ENCODE measurements around the gene METTL9.
"Not testable (repeated sequence)": the region's sequence is repeated elsewhere in the genome, so short reads cannot be mapped to it uniquely, and the experiment has no call there.

Gene METTL9

DNA sequence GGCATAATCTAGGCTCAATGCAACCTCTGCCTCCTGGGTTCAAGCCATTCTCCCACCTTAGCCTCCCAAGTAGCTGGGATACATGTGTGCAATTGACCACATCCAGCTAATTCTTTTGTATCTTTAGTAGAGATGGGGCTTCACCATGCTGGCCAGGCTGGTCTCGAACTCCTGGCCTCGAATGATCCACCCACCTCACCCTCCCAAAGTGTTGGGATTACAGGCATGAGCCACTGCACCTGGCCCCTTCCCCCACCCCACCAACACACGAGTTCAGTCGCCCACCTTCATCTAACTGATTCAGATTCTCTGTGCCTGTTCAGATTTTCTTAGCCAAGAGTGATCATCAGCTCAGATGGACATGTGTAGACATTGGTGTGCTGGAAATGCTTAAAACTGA lies 25.0 kb upstream of the METTL9 start:
- no peak for DNase-seq

GRCh38 chr16:21576323-21576722 lies 23.1 kb upstream of the METTL9 start:
- DNase-seq, result not testable (repeated sequence)

DNA sequence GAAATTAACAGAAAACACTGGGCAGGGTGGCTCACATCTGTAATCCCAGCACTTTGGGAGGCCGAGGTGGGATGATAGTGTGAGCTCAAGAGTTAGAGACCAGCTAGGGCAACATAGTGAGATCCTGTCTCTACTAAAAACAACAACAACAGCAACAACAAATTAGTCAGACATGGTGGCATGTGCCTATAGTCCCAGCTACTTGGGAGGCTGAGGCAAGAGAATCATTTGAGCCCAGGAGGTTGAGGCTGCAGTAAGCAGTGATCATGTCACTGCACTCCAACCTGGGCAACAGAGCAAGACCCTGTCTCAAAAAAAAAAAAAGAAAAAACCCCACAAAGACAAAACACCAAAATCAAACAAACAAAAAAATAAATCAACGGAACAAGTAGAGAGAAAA lies 21.9 kb upstream of the METTL9 start:
- not testable (repeated sequence) for DNase-seq

DNA sequence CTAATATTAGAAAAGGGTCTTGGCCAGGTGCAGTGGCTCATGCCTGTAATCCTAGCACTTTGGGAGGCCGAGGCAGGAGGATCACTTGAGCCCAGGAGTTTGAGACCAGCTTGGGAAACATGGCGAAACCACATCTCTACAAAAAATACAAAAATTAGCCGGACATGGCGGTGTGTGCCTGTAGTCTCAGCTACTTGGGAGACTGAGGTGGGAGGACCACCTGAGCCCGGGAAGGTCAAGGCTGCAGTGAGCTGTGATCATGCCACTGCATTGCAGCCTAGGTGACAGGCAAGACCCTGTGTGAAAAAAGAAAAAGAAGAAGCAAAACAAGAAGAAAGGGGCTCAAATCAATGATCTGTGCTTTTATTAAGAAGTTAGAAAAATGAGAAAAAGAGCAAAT lies 21.1 kb upstream of the METTL9 start:
- DNase-seq, result not testable (repeated sequence)

- not testable (repeated sequence) for DNase-seq
These were observed 19.2 kb upstream of the METTL9 start for GRCh38 chr16:21580131-21580530.

DNA sequence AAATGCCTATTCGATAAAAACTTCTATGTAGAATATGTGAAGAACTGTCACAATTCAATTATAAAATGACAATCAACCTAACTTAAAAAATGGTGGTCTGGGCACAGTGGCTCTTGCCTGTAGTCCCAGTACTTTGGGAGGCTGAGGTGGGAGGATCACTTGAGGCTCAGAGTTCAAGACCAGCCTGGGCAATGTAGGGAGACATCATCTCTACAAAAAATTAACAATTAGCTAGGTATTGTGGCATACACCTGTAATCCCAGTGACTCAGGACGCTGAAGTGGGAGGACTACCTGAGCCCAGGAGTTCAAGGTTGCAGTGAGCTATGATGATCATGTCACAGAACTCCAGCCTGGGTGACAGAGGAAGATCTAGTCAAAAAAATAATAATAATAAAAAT lies 18.6 kb upstream of the METTL9 start:
- no peak for DNase-seq

DNA sequence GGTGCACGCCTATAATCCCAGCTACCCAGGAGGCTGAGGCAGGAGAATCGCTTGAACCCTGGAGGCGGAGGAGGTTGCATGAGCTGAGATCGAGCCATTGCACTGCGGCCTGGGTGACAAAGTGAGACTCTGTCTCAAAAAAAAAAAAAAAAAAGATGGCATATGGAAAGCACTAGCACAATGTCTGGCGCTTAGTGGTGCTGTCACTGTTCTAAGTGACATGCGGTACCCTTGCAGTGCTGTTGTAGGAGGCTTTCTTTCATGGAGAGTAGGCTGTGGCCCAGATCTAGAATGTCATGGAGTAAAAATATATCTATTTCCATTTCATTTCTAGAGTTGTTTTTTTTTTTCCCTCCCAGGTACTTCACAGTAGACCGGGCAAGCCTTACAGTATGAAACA lies 14.6 kb upstream of the METTL9 start:
- DNase-seq, result no peak

DNA sequence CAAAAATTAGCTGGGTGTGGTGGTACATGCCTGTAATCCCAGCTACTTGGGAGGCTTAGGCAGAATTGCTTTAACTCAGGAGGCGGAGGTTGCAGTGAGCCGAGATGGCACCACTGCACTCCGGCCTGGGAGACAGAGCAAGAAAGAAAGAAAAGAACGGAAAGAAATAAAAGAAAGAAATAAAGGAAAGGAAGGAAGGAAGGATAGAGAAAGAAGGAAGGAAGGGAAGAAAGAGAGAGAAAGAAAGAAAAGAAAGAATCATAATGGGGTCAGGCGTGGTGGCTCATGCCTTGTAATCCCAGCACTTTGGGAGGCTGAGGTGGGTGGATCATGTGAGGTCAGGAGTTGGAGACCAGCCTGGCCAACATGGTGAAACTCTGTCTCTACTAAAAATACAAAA lies 10.8 kb upstream of the METTL9 start:
- not testable (repeated sequence) for DNase-seq

GRCh38 chr16:21589551-21589950 lies 9.8 kb upstream of the METTL9 start:
- no peak for DNase-seq

GRCh38 chr16:21590287-21590686 lies 9.1 kb upstream of the METTL9 start:
- DNase-seq, result no peak

GRCh38 chr16:21590796-21591195 lies 8.6 kb upstream of the METTL9 start:
- DNase-seq, result no peak

DNA sequence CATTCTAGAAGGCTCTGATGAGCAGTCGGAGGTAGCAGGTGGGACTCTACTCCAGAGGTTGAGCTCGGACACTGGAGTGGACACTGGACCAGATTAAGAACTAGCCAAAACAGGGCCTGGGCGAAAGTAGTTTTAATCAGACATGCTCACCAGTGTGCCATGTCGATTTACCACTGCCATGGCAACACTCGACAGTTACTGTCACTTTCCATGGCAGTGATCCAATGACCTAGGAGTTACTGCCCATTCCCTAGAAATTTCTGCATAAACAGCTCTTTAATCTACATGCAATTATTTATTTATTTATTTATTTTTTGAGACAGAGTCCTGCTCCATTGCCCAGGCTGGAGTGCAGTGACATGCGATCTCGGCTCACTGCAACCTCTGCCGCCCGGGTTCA lies 7.2 kb upstream of the METTL9 start:
- DNase-seq, result no peak

- no peak for DNase-seq
These were observed 5.7 kb upstream of the METTL9 start for GRCh38 chr16:21593530-21594289.

GRCh38 chr16:21597561-21598030 lies 1.8 kb upstream of the METTL9 start:
- no peak for DNase-seq

GRCh38 chr16:21598206-21598605 lies 1.2 kb upstream of the METTL9 start:
- DNase-seq, result no peak

DNA sequence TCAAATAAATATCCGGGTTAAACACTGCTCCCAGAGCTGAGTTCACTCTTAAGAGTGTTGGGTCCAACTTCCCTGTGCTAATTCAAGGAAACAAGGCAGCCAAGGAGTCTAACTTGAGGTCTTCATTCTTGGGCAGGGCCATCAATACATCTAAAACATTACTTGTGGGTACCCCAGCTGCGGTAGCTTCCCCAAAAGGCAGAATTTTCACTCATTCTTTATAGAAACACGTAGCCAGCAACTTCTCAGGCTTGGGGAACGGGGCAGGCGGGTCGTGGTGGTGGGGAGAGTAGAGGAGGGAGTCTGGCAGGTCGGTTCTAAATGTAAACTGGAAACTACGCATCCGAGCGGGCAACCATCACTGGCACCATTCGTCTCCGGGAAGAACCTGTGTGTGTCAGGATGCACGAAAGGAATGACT lies 666 bp upstream of the METTL9 start:
- DNase-seq, result peak in 1 of 2 donors; percentile 11

DNA sequence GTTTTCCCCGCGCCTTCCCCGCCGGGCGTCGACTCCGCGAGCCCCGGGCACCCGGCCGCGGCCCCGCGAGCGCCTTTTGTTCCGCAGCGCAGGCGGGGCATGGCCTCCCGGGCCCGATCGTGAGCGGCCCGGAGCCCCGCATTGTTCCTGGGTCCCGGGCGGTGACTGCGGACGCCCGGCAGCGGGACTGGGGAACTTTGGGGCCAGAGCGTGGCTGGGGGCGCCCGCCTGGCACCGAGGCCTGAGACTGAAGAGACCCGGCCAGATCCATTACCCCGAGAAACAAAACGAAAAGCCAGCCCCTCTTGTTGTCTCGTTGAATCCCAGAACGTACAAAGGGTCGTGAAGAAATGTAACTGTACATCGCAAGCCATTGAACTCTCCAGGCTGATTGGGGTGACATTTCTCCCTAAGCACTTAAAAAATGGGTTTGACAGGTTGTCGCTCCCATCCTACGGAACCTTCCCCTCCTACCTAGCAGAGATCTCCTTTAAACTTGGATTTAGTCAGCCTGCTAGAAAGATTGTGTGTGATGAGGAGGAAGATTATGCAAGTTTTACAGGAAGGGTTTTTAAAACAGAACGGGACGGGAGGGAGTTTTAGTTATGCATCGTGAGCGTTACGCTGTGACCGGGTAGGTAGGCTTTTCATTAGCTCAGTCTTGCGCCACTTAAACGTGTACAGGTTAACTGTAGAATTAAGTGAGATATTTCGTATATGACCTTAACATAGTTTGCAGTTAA lies 825 bp downstream of the METTL9 start:
- no peak for DNase-seq

DNA sequence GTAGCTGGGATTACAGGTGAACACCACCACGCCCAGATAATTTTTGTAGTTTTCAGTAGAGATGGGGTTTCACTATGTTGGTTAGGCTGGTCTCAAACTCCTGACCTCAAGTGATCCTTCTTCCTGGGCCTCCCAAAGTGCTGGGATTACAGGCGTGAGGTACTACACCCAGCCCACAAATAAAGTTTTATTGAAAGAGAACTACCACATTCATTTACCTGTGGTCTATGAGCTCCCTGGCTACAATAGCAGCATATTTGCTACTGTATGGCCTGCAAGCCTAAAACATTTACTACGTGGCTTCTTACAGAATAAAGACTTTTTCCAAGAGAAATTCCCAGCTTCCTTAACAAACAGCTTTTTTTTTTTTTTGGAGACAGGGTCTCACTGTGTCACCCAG lies 3.4 kb downstream of the METTL9 start:
- no peak for DNase-seq

GRCh38 chr16:21603928-21604327 lies 4.6 kb downstream of the METTL9 start:
- DNase-seq, result no peak

DNA sequence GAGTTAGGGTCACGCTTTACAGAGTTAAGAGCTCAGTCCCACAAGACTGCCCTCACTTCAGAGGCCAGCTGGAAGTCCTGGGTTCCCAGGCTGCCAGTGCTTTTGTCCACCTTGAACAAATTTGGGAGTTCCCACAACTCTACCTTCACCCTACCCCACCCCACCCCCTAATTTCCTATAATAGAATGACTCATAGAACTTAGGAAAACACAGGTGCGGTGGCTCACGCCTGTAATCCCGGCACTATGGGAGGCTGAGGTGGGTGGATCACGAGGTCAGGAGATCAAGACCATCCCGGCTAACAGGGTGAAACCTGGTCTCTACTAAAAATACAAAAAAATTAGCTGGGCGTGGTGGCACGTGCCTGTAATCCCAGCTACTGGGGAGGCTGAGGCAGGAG lies 6.5 kb downstream of the METTL9 start:
- DNase-seq, result not testable (repeated sequence)

GRCh38 chr16:21608639-21609328 lies 9.4 kb downstream of the METTL9 start:
- no peak for DNase-seq

- DNase-seq, result no peak
These were observed 10.7 kb downstream of the METTL9 start for GRCh38 chr16:21610006-21610544.

DNA sequence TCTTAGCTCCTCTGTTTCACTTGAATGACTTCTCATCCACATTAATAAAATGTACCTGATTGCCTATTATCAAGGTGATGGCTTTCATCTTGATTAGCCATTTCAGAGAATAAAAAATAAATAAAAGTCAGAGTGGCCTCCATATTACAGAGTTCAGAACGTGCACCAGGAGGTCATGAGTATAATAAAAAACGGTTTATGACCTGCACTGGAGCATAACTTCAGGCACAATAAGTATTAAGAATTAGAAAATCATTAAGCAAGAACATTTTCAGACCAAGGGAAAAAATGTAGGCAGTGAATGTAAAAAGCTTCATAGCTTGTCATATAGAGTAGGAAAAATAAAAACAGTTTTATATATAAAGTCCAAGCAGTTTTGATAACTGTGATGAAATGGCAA lies 11.4 kb downstream of the METTL9 start:
- DNase-seq, result no peak

DNA sequence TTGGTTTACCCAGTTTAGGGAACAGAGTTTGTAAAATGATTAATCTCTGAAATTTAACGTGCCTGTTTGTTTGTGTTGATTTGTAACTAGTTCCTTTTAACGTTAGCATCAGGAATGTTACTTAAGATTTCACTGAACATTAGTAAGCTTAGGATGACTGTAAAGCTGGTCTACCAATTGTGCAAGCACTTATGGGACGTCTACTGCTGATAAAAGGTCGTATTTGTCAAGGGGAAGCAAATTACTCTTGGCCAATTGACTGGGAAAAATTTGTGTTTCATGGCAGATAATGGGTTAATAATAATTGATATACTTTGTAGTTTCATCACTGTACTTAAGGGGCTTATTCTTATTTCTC lies 11.8 kb downstream of the METTL9 start:
- DNase-seq, result no peak
